ENCODE results near the gene FOXC2.

The FOXC2 gene

GRCh38 chr16:86609115-86609514 is 42.5 kb downstream of the FOXC2 start:
- DNase-seq (ENCODE audit: insufficient read length, low spot score) (no peak), FAIRE-seq (no peak)
- TF ChIP-seq TAF1 (IDR thresholded peaks at IDR 0.05; ENCODE audit: low read depth, low read length) (no peak), POLR2AphosphoS5 (IDR thresholded peaks at IDR 0.05; ENCODE audit: low read depth, low read length) (no peak), PAX5 (IDR thresholded peaks at IDR 0.05; ENCODE audit: insufficient read depth, low read length, severe bottlenecking) (no peak), POLR2A (IDR thresholded peaks at IDR 0.05; ENCODE audit: low read depth, low read length) (no peak)

DNA sequence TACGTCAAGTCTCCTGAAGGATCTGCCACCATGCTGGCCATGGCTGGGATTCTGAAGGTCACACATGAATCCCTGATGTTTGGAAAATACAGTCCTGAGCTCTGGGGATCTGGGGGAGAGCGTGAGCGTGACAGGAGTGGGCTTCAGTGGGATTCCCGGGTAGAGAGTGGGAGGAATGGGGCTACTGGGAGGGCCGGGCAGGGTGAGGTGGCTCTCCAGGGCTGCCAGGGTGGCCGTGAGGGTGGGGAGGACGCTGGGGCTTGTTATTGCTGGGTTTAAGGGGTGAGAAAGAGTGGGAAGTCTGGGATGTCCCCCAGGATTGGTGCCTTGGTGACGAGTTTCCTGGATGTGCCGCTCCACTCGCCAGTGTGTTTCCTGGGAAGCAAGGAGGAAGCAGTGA is 43.0 kb downstream of the FOXC2 start:
- FAIRE-seq, result no peak
- TF ChIP-seq TAF1 (IDR thresholded peaks at IDR 0.05; ENCODE audit: low read depth, low read length) (no peak), POU2F2 (IDR thresholded peaks at IDR 0.05; ENCODE audit: low read depth, low read length) (no peak), POLR2A (IDR thresholded peaks at IDR 0.05; ENCODE audit: low read depth, low read length) (no peak), POLR2AphosphoS5 (IDR thresholded peaks at IDR 0.05; ENCODE audit: low read depth, low read length) (no peak), PAX5 (IDR thresholded peaks at IDR 0.05; ENCODE audit: insufficient read depth, low read length, severe bottlenecking) (no peak), SPI1 (IDR thresholded peaks at IDR 0.05; ENCODE audit: low read depth, low read length) (no peak)
- DNase-seq (ENCODE audit: insufficient read length, low spot score), result no peak

DNA sequence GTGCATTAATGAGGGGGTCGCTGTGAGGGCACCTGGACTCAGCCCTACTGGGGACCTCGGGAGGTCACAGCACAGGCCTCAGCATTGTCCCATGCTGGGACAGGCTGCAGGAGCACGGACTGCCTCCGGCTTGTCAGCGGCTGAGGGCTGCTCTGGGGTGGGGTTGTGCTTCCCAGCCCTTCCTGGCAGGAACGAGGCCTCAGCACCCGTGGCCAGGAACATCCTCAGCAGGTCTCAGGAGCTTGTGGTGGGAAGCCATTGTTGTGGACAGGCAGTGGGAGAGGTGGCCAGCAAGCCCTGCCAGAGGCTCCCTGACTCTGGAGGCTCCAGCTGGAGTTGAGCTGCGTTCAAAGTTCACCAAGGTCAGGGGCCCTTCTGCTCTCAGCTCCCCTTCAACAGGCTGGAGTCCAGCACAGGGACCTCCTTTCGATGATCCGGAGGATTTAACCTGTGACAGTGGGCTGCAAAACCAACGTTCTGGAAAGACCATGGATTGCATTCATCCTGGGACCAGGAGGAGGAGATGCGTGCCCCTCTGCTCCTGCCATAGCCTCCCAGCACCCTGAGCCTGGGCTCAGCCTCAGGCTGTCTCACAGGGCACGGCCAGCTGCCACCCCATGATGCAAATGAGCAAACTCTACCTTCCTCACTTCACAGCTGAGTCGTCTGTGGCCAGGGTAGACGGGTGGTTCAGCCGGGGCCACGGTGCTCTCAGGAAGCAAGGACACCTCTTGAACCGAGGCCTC is 44.3 kb downstream of the FOXC2 start:
- FAIRE-seq, result no peak
- TF ChIP-seq POLR2AphosphoS5 (IDR thresholded peaks at IDR 0.05; ENCODE audit: low read depth, low read length), result no peak
- TF ChIP-seq TAF1 (IDR thresholded peaks at IDR 0.05; ENCODE audit: low read depth, low read length), result no peak
- TF ChIP-seq PAX5 (IDR thresholded peaks at IDR 0.05; ENCODE audit: insufficient read depth, low read length, severe bottlenecking), result no peak
- no peak for TF ChIP-seq SPI1 (IDR thresholded peaks at IDR 0.05; ENCODE audit: low read depth, low read length)
- no peak for TF ChIP-seq POLR2A (IDR thresholded peaks at IDR 0.05; ENCODE audit: low read depth, low read length)
- TF ChIP-seq POU2F2 (IDR thresholded peaks at IDR 0.05; ENCODE audit: low read depth, low read length), result no peak
- DNase-seq (ENCODE audit: insufficient read length, low spot score), result no peak

DNA sequence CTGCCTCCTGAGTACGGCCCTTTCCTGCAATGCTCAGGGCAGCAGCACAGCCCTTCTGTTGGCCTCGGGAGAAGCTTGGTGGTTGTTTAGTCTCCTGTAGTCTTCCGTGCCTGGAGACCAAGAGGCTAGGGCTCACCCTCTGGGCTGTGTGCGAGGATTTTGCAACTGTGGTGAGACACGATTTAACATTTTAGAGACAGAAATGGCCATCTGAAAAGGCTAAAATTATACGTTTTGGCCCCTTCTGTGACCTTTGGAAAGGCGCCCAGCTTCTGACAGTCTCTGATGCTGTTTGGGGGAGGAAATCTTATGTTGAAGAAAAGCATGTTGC is 44.9 kb downstream of the FOXC2 start:
- DNase-seq (ENCODE audit: insufficient read length, low spot score), result no peak
- no peak for TF ChIP-seq POLR2AphosphoS5 (IDR thresholded peaks at IDR 0.05; ENCODE audit: low read depth, low read length)
- no peak for TF ChIP-seq POLR2A (IDR thresholded peaks at IDR 0.05; ENCODE audit: low read depth, low read length)
- TF ChIP-seq POU2F2 (IDR thresholded peaks at IDR 0.05; ENCODE audit: low read depth, low read length), result no peak
- no peak for TF ChIP-seq TAF1 (IDR thresholded peaks at IDR 0.05; ENCODE audit: low read depth, low read length)
- TF ChIP-seq PAX5 (IDR thresholded peaks at IDR 0.05; ENCODE audit: insufficient read depth, low read length, severe bottlenecking), result no peak
- no peak for TF ChIP-seq SPI1 (IDR thresholded peaks at IDR 0.05; ENCODE audit: low read depth, low read length)
- FAIRE-seq, result no peak

- no peak for FAIRE-seq
- no peak for DNase-seq (ENCODE audit: insufficient read length, low spot score)
- TF ChIP-seq POU2F2 (IDR thresholded peaks at IDR 0.05; ENCODE audit: low read depth, low read length), result no peak
- no peak for TF ChIP-seq POLR2A (IDR thresholded peaks at IDR 0.05; ENCODE audit: low read depth, low read length)
- TF ChIP-seq POLR2AphosphoS5 (IDR thresholded peaks at IDR 0.05; ENCODE audit: low read depth, low read length), result no peak
- TF ChIP-seq SPI1 (IDR thresholded peaks at IDR 0.05; ENCODE audit: low read depth, low read length), result no peak
- no peak for TF ChIP-seq PAX5 (IDR thresholded peaks at IDR 0.05; ENCODE audit: insufficient read depth, low read length, severe bottlenecking)
- no peak for TF ChIP-seq TAF1 (IDR thresholded peaks at IDR 0.05; ENCODE audit: low read depth, low read length)
These were observed 45.3 kb downstream of the FOXC2 start for GRCh38 chr16:86611941-86612340.

- no peak for FAIRE-seq
- DNase-seq (ENCODE audit: insufficient read length, low spot score), result no peak
- TF ChIP-seq POLR2AphosphoS5 (IDR thresholded peaks at IDR 0.05; ENCODE audit: low read depth, low read length), result no peak
- no peak for TF ChIP-seq POU2F2 (IDR thresholded peaks at IDR 0.05; ENCODE audit: low read depth, low read length)
- no peak for TF ChIP-seq TAF1 (IDR thresholded peaks at IDR 0.05; ENCODE audit: low read depth, low read length)
- no peak for TF ChIP-seq POLR2A (IDR thresholded peaks at IDR 0.05; ENCODE audit: low read depth, low read length)
- no peak for TF ChIP-seq SPI1 (IDR thresholded peaks at IDR 0.05; ENCODE audit: low read depth, low read length)
- no peak for TF ChIP-seq PAX5 (IDR thresholded peaks at IDR 0.05; ENCODE audit: insufficient read depth, low read length, severe bottlenecking)
These were observed 48.1 kb downstream of the FOXC2 start for GRCh38 chr16:86614699-86615098.

- DNase-seq (ENCODE audit: insufficient read length, low spot score), result no peak
- FAIRE-seq, result no peak
- TF ChIP-seq POLR2AphosphoS5 (IDR thresholded peaks at IDR 0.05; ENCODE audit: low read depth, low read length), result no peak
- no peak for TF ChIP-seq SPI1 (IDR thresholded peaks at IDR 0.05; ENCODE audit: low read depth, low read length)
- TF ChIP-seq PAX5 (IDR thresholded peaks at IDR 0.05; ENCODE audit: insufficient read depth, low read length, severe bottlenecking), result no peak
- no peak for TF ChIP-seq POU2F2 (IDR thresholded peaks at IDR 0.05; ENCODE audit: low read depth, low read length)
- TF ChIP-seq TAF1 (IDR thresholded peaks at IDR 0.05; ENCODE audit: low read depth, low read length), result no peak
- TF ChIP-seq POLR2A (IDR thresholded peaks at IDR 0.05; ENCODE audit: low read depth, low read length), result no peak
These were observed 50.3 kb downstream of the FOXC2 start for GRCh38 chr16:86616906-86617305.

DNA sequence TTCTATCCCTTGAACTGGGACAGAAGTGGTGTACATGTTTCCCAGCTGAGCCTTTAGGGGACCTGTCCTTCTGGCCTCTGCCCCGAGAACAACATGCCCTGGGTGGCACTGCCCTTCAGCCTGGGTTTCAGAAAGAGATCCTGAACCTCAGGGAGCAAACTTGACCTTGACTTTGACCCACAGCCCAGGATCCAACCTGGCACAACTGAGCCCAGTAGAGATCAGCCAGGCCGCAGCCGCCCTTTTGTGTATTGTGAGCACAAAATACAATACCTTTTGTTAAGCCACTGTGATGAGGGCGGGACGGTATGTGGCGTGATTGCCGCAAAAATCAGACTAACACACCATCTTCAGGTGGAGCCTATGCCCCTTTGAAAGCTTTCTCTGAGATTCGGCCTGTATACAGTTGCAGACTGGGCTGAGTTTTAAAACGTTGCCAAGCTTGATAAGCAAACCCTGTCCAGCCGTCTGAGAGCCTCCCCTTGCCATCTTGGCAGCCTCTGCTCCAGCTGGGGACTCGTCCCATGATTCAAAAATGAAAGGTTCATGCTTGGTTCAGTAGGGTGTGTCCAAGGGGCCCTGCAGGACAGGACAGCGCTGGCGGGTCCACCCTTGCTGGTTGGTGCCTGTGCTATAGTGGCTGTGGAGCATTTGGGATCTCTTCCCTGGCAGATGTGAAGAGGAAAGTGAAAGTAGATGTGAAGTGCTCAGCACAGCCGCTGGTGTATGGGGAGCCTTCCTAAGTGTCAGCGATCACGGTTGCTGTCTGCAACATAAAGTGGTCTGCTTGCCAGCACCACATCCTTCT is 52.0 kb downstream of the FOXC2 start:
- DNase-seq (ENCODE audit: insufficient read length, low spot score) (no peak), FAIRE-seq (no peak)
- TF ChIP-seq SPI1 (IDR thresholded peaks at IDR 0.05; ENCODE audit: low read depth, low read length) (no peak), TAF1 (IDR thresholded peaks at IDR 0.05; ENCODE audit: low read depth, low read length) (no peak)
